HPDE6-E6E7 (cell line): ENCODE results near the gene SH3BGR.
"Not testable (repeated sequence)": the region's sequence is repeated elsewhere in the genome, so short reads cannot be mapped to it uniquely, and the experiment has no call there.

Experiments
- DNase-seq: peaks from one replicate; pipeline ENCODE4 v3.0.0; 2011; ENCODE audit warnings: missing footprints; ENCODE audit errors: extremely low spot score

The SH3BGR gene

GRCh38 chr21:39451332-39452206 is at the start of gene SH3BGR:
Gene SH3BGR (plus strand): TSS chr21:39451970. CDS start chr21:39452097, 127 bp downstream.
- DNase-seq = no peak

- no peak for DNase-seq
Observed at GRCh38 chr21:39406065-39406464, 45.7 kb upstream of the SH3BGR start.

GRCh38 chr21:39419204-39419603 is 32.6 kb upstream of the SH3BGR start:
- not testable (repeated sequence) for DNase-seq

- DNase-seq = no peak
Observed at GRCh38 chr21:39422527-39423241, 29.1 kb upstream of the SH3BGR start.

GRCh38 chr21:39429445-39429844 is 22.3 kb upstream of the SH3BGR start:
- no peak for DNase-seq

GRCh38 chr21:39430016-39430415 is 21.8 kb upstream of the SH3BGR start:
- no peak for DNase-seq

- no peak for DNase-seq
Observed at GRCh38 chr21:39430457-39430856, 21.3 kb upstream of the SH3BGR start.

- DNase-seq = no peak
Observed at GRCh38 chr21:39430954-39431353, 20.8 kb upstream of the SH3BGR start.

- DNase-seq = no peak
Observed at GRCh38 chr21:39434950-39435349, 16.8 kb upstream of the SH3BGR start.

GRCh38 chr21:39439232-39439631 is 12.5 kb upstream of the SH3BGR start:
- no peak for DNase-seq

- peak; percentile 54 for DNase-seq
Observed at GRCh38 chr21:39441502-39442475, 10.0 kb upstream of the SH3BGR start.

- DNase-seq = no peak
Observed at GRCh38 chr21:39444421-39445180, 7.2 kb upstream of the SH3BGR start.

- peak; percentile 93 for DNase-seq
Observed at GRCh38 chr21:39445321-39446269, 6.2 kb upstream of the SH3BGR start, which contains the start of gene LCA5L. Gene LCA5L (minus strand): TSS chr21:39445778. CDS start chr21:39428493, 17,285 bp downstream.

- DNase-seq = no peak
Observed at GRCh38 chr21:39447264-39447663, 4.5 kb upstream of the SH3BGR start.

- DNase-seq = no peak
Observed at GRCh38 chr21:39452207-39452969, 618 bp downstream of the SH3BGR start.

GRCh38 chr21:39452970-39453342 is 1.2 kb downstream of the SH3BGR start:
- no peak for DNase-seq

- no peak for DNase-seq
Observed at GRCh38 chr21:39453571-39454179, 1.9 kb downstream of the SH3BGR start.

GRCh38 chr21:39454949-39455668 is 3.3 kb downstream of the SH3BGR start:
- no peak for DNase-seq
